Adrenal gland (tissue), 12 donors: ENCODE results near the gene UXS1. TPM values are rescaled to one million over a fixed set of nuclear protein-coding genes. Genes with fewer than 3 reads are reported as not detected.

Experiments
- DNase-seq, 7 donors: peaks; one replicate each; pipeline ENCODE4 v3.0.0-alpha.2; 2019 to 2020
- H3K27ac ChIP-seq, 5 donors: fragments of 200-600 bp; sonication (generic) in 4 of 5; 1 replicate in 3 of 5; 2 replicates in 2 of 5; pipeline versions ENCODE4 v1.5.1 to v1.8.0; 2016 to 2020; ENCODE audit warnings: mild to moderate bottlenecking in 1 of 5
- H3K27me3 ChIP-seq: fragments of 200-600 bp; 2 replicates; pipeline ENCODE4 v1.8.0; 2021
- H3K36me3 ChIP-seq, 2 donors: fragments of 200-600 bp; replicated peaks in 1 of 2; 1 replicate in 1 of 2; 2 replicates in 1 of 2; pipeline versions ENCODE4 v1.5.1 to v1.8.0; 2018 to 2022
- H3K4me1 ChIP-seq, 2 donors: fragments of 200-600 bp; replicated peaks in 1 of 2; 1 replicate in 1 of 2; 2 replicates in 1 of 2; pipeline versions ENCODE4 v1.5.1 to v1.8.0; 2018 to 2021
- H3K4me3 ChIP-seq, 4 donors: fragments of 200-600 bp; sonication (generic) in 3 of 4; one replicate each; pipeline ENCODE4 v1.5.1; 2016 to 2018
- H3K9me3 ChIP-seq, 3 donors: fragments of 200-600 bp; sonication (generic) in 1 of 3; replicated peaks in 1 of 3; 1 replicate in 2 of 3; 2 replicates in 1 of 3; pipeline versions ENCODE4 v1.5.1 to v1.8.0; 2016 to 2021
- POLR2A ChIP-seq, 2 donors: fragments of 450-650 bp; IDR thresholded peaks; one replicate each; pipeline ENCODE4 v1.6.1; 2017; ENCODE audit warnings: antibody characterized with exemption in 2 of 2, mild to moderate bottlenecking in 2 of 2, moderate library complexity in 1 of 2
- WGBS, 4 donors: extraction: QIAGEN DNeasy Blood & Tissue Kit in 2 of 4; methylation state at CpG; one replicate each; pipeline versions ENCODE4 v1.1.5 to v1.1.7; 2013 to 2017; 5-methylcytosine and 5-hydroxymethylcytosine counted together
- intact Hi-C, 2 donors: fragments of 100-400 bp; cut with DNase I; formaldehyde crosslinking; loops; one replicate each; pipeline versions ENCODE4 v1.14.1 to v1.15.0; 2022 to 2023
- polyA plus RNA-seq, 3 donors: library from polyadenylated mRNA; stranded (reverse); fragments of 200-250 nt in 2 of 3; fragments of 350-450 nt in 1 of 3; fragmentation: Illumina TruSeq in 1 of 3; extraction: RNeasy Lipid Tissue Mini Kit (QIAGEN cat#74804) in 1 of 3; gene quantifications; one replicate each; pipeline ENCODE4 v1.2.3, GENCODE V29; 2013 to 2014
- total RNA-seq, 9 donors: library from RNA; depleted of rRNA in 4 of 9; stranded (reverse); fragments of >200 nt in 4 of 9; fragments of 120-200 nt in 1 of 9; fragmentation: NEBNext Ultra II Directional in 1 of 9; extraction: Animal tissue kit (Norgen Biotek cat#: 25700) in 1 of 9; gene quantifications; one replicate each; pipeline versions ENCODE4 v1.1.0 to v1.2.4, GENCODE V29; 2013 to 2023
- TF ChIP-seq, protein P1 (sequence below), 6 experiments: fragments of 450-650 bp in 4 of 6; fragments of 200-600 bp in 2 of 6; sonication (generic) in 1 of 6; IDR thresholded peaks; 1 replicate in 5 of 6; 2 replicates in 1 of 6; pipeline versions ENCODE4 v1.5.1 to v1.8.0; 2016 to 2021; ENCODE audit warnings: antibody characterized with exemption in 6 of 6, mild to moderate bottlenecking in 2 of 6, moderate library complexity in 1 of 6
- donor health status: healthy with polysubstance abuse.
- donor health status: Bipolar disorder and iron deficiency.
- donor health status: DM: yes; HTN: yes; CAD: no.
- donor health status: DM: no; HTN: no; CAD: no.
- donor health status: DM: no; HTN: no; CAD: no.
- donor health status: DM: yes; HTN: yes; CAD: no.

Gene UXS1
- total and polyA plus RNA-seq, 12 donors = 5.7 to 145 (median 22.3) TPM

- intact Hi-C loops = no loop called here
- no peaks in the 10 kb centered on the region for H3K9me3 ChIP-seq
- no peaks in the 10 kb centered on the region for H3K36me3 ChIP-seq
- TF ChIP-seq, protein P1, sequence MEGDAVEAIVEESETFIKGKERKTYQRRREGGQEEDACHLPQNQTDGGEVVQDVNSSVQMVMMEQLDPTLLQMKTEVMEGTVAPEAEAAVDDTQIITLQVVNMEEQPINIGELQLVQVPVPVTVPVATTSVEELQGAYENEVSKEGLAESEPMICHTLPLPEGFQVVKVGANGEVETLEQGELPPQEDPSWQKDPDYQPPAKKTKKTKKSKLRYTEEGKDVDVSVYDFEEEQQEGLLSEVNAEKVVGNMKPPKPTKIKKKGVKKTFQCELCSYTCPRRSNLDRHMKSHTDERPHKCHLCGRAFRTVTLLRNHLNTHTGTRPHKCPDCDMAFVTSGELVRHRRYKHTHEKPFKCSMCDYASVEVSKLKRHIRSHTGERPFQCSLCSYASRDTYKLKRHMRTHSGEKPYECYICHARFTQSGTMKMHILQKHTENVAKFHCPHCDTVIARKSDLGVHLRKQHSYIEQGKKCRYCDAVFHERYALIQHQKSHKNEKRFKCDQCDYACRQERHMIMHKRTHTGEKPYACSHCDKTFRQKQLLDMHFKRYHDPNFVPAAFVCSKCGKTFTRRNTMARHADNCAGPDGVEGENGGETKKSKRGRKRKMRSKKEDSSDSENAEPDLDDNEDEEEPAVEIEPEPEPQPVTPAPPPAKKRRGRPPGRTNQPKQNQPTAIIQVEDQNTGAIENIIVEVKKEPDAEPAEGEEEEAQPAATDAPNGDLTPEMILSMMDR (IDR thresholded peaks at IDR 0.05) = no peak
- TF ChIP-seq POLR2A (IDR thresholded peaks at IDR 0.05) = no peak
- no peak for DNase-seq
- 77 to 87% (median 86%) methylated on average over 2 of the region's 2 CpGs for WGBS, 4 donors
- H3K27me3 ChIP-seq = no peaks in the 10 kb centered on the region
- H3K4me3 ChIP-seq = no peak overlapping the region
- no peak overlapping the region for H3K27ac ChIP-seq
- no peaks in the 10 kb centered on the region for H3K4me1 ChIP-seq
Observed at GRCh38 chr2:106201661-106202060, 7.6 kb upstream of the UXS1 start.

GRCh38 chr2:106197878-106198277 is 3.8 kb upstream of the UXS1 start:
- Histone ChIP-seq H3K4me1 (peaks cover 5 to 8% of the 10 kb centered on the region in 2 donors), H3K27me3 (no peaks in the 10 kb centered on the region), H3K27ac (no peak overlapping the region), H3K9me3 (no peaks in the 10 kb centered on the region), H3K4me3 (no peak overlapping the region), H3K36me3 (no peaks in the 10 kb centered on the region)
- DNase-seq = peak in 3 of 7 donors; percentile 8 to 67 (median 35)
- 34 to 55% (median 40%) methylated on average over 3 of the region's 3 CpGs for WGBS, 4 donors
- no peak for TF ChIP-seq POLR2A (IDR thresholded peaks at IDR 0.05)
- TF ChIP-seq, protein P1 (IDR thresholded peaks at IDR 0.05) = no peak
- intact Hi-C loops = no loop called here

GRCh38 chr2:106195981-106196380 is 1.9 kb upstream of the UXS1 start:
- no peak overlapping the region for H3K4me3 ChIP-seq
- intact Hi-C loops = no loop called here
- H3K36me3 ChIP-seq = no peaks in the 10 kb centered on the region
- H3K9me3 ChIP-seq = no peaks in the 10 kb centered on the region
- no peak for DNase-seq
- WGBS, 4 donors = 72 to 82% (median 80%) methylated on average over 6 of the region's 6 CpGs
- TF ChIP-seq, protein P1 (IDR thresholded peaks at IDR 0.05) = no peak
- TF ChIP-seq POLR2A (IDR thresholded peaks at IDR 0.05) = no peak
- peaks cover 6 to 12% of the 10 kb centered on the region in 2 donors for H3K4me1 ChIP-seq
- no peak overlapping the region for H3K27ac ChIP-seq
- H3K27me3 ChIP-seq = no peaks in the 10 kb centered on the region

DNA sequence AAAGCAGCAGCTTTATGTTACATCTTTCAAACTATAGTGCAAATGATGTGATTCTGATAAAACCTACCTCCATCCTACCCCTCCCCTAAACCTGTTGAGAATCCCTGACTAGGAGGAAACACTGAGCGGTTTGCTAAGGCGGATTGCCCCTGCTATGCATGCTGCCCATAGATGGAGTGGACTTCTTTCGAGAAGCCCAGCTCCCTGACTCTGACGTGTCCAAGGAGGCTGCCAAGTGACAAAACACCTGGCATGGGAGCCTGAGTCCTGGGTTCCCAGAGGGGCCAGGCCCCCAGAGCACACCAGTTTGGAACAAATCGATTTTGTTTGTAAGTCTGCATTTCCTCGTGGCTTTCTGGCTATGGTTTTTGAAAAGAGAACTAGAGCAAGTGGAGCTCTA is 1.4 kb upstream of the UXS1 start:
- TF ChIP-seq, protein P1 (IDR thresholded peaks at IDR 0.05) = no peak
- no peak for TF ChIP-seq POLR2A (IDR thresholded peaks at IDR 0.05)
- no peaks in the 10 kb centered on the region for H3K36me3 ChIP-seq
- no peaks in the 10 kb centered on the region for H3K27me3 ChIP-seq
- intact Hi-C loops = no loop called here
- H3K9me3 ChIP-seq = no peaks in the 10 kb centered on the region
- 85 to 92% (median 88%) methylated on average over 6 of the region's 6 CpGs for WGBS, 4 donors
- H3K27ac ChIP-seq = no peak overlapping the region
- no peak overlapping the region for H3K4me3 ChIP-seq
- DNase-seq = no peak
- peaks cover 6 to 12% of the 10 kb centered on the region in 2 donors for H3K4me1 ChIP-seq
